GM21723 (cell line): ENCODE results near the gene CDC20.
"Not testable (repeated sequence)": the region's sequence is repeated elsewhere in the genome, so short reads cannot be mapped to it uniquely, and the experiment has no call there.

Experiments used
- ATAC-seq: cut with Tn5 transposase; IDR thresholded peaks from one replicate; pipeline ENCODE4 v1.9.1; 2021; ENCODE audit warnings: mild to moderate bottlenecking, moderate library complexity; ENCODE audit not compliant: unreplicated experiment

CDC20 gene

GRCh38 chr1:43377831-43378230 lies 19.1 kb downstream of the CDC20 start:
- no peak for ATAC-seq

GRCh38 chr1:43379476-43379875 lies 20.7 kb downstream of the CDC20 start:
- ATAC-seq, result no peak

- no peak for ATAC-seq
These were observed 22.8 kb downstream of the CDC20 start for GRCh38 chr1:43381612-43382011.

- ATAC-seq, result no peak
These were observed 23.4 kb downstream of the CDC20 start for GRCh38 chr1:43382027-43382779.

DNA sequence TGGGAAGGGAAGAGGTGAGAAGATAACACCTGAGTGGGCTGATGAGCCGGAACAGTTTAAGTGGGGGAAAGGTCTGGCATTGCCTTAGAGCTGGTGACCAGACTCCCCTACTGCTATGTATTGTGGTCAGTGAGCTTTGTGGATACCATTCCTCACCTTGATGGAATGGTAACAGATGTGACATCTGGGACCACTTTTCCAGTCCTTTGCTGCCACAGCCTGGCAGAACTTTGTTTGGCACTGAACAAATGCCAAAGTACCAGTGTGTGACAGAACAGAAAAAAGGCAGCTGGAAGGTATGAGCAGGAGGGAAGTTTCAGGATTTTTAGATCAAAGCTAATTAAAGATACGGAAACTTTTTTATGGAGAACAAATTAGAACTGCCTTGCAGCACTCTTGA lies 24.7 kb downstream of the CDC20 start:
- ATAC-seq, result no peak

GRCh38 chr1:43386676-43387075 lies 27.9 kb downstream of the CDC20 start:
- ATAC-seq, result no peak

DNA sequence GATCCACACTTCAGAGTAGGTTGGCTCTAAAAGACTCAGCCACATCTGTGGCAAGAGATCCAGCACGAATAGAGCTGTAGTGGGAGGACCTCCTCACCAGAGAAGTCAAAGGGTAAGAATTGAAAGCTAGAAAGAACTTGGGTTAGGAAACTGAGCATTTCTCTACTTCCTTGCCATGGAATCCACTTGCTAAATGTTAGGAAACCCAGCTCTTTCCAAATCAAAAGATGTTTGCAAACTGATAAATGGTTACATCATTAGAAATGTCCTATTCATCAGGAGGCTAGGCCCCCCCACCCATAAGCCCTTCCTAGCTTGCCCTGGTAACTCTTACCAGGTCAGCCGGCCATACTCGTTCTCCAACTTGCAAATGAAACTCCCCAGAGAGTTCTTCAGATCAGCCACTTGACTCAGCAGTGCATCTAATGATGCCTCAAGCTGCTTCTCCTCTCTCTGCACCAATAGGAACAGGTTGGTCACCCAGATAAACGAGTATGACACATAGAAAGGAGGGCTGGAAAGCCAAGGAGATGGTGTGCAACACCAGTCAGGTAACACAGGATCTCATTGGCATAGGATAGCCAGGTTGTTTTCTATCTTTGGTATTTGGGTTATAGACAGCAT lies 29.3 kb downstream of the CDC20 start:
- no peak for ATAC-seq

- ATAC-seq, result no peak
These were observed 29.8 kb downstream of the CDC20 start for GRCh38 chr1:43388613-43389012.

DNA sequence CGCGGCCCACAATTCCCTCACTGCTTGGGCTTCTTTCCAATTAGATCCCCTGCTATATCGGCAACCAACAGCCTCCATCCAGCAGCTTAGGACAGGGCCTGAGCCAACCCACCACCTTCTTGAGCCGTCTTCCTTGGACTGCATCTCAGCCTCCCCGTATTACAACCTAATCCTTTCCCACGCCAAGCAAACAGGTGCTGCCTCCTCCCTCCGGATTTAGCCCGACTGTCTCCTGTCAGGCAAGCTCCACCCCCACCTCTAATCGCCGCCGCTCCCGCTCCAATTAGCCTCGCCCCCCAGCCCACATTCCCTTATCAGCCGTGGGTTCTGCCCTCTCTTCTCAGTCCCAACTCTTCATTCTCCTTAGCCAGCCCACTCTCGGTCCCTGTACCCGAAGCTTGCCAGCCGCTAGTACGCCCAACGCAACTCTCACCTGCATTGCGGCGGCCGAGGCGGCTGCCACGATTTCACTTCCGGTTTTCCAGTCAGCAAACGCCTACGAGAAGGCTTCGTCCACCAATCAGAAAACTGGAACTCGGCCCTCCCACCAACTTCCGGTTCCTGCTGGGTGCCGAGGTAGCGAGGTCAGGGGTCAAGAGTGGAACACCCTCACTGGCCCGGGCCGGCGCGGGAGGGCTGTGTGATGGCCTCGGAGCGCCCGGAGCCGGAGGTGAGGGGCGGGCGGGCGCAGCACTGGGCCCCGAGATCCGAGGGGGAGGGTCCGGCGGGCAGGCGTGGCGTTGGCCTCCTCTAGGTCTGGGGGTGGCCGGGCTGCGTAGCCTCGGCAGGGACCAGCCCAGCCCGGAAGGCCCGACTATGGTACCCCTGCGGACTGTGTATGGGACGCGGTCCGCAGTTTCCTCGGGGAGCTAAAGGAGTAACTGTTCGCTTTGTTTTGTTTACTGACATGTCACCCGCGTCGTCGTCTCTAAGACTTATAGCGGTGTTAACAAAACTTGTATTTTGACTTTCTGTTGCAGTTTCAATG lies 30.8 kb downstream of the CDC20 start, which contains the start of the genes MED8 and SZT2:
Gene MED8 (minus strand): TSS at position 475 of the 988 bp plus-strand sequence. CDS start 36 bp downstream, at position 439.
Gene SZT2 (plus strand): TSS at position 574 of the 988 bp plus-strand sequence. CDS start 70 bp downstream, at position 644.
- ATAC-seq, result peak; percentile 92

- ATAC-seq, result no peak
These were observed 33.9 kb downstream of the CDC20 start for GRCh38 chr1:43392702-43393101.

GRCh38 chr1:43395523-43395922 lies 36.7 kb downstream of the CDC20 start:
- ATAC-seq, result no peak

DNA sequence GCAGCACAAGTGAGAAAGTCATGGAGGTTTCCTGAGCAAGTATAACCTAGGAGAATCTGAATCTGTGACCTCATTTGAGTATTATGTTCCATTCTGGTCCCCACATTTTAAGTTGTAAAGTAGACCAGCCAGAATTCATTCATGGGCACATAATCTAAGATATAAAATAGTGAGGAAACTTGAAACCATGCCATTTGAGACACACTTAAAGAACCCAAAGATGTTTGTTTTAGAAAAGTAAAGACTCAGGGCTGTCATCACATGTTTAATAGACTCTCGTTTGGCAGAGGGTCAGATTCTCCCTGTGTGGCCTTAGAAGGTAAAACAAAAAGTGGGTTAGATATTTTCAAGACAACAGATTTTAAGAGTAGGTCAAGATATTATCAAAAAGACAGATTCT lies 37.3 kb downstream of the CDC20 start:
- no peak for ATAC-seq

DNA sequence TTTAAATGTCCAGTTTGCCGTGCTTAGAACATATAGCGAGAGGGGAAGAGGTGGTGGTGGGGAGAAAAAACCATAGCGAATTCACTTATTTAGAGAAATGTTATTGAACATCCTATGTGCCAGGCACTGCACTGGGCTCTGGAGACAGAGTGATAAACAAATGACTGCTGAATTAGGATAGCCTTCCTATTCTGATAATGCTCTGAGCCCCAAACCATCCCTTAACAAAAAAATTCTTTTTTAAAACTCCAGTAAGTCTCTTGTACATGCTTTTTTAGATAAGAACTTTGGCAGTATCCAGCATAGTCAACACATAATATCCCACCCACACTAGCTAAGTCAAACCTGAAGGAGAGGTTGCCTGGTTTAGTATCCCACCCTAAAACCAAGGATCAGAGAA lies 39.4 kb downstream of the CDC20 start:
- no peak for ATAC-seq

GRCh38 chr1:43400441-43400840 lies 41.7 kb downstream of the CDC20 start:
- ATAC-seq, result not testable (repeated sequence)

DNA sequence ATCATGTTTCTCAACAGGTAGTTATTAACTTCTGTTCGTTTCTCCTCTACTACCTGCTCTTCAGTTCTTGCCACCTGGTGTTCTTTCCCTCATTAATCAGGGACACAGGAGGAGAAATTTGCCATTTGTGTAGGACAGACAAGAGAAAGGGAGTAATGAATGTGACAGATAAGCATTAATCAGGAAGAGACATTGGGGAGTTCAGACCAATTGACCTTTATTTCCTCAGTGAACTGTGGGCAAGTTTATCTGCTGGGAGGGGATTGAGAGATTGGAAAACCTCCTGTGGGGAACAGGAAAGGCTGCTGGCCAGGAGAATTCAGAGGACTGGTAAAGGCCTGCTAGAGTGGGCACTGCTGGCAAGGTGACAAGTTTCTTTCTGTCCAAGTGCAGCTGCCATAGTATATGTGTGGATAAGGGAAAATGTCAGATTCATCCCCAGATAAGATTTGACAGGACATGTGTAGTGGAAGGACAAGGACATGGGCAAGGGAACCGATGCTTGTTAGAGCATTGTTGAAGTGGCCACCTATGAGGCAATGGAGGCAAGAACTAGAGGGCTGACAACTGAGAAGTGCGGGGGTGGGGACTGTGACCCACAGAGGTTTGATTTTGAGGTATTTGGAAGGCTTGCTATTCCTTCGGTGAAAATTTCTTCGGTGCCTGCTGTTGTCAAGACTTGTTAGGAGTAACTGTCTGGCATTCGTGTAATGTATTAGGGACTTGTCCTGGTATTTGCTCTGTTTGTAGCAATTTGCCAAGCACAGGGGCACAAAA lies 43.5 kb downstream of the CDC20 start:
- no peak for ATAC-seq

DNA sequence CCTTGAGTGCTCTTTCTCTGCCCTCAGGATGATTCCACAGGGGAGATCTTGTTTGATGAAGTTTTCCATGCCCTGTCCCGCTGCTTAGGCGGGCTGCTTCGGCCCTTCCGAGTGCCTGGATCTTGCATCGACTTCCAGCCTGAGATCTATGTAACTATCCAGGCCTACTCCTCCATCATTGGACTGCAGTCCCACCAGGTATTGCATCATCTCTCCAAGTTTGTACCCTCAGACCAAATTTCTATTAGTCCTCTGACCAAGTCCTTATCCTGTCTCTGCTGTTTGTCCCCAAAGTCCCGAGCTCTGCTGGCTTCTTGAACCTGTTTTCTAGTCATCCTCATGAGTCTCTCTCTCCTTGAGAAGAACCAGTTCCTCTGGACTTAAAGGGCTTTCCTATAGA lies 45.6 kb downstream of the CDC20 start:
- ATAC-seq, result no peak

DNA sequence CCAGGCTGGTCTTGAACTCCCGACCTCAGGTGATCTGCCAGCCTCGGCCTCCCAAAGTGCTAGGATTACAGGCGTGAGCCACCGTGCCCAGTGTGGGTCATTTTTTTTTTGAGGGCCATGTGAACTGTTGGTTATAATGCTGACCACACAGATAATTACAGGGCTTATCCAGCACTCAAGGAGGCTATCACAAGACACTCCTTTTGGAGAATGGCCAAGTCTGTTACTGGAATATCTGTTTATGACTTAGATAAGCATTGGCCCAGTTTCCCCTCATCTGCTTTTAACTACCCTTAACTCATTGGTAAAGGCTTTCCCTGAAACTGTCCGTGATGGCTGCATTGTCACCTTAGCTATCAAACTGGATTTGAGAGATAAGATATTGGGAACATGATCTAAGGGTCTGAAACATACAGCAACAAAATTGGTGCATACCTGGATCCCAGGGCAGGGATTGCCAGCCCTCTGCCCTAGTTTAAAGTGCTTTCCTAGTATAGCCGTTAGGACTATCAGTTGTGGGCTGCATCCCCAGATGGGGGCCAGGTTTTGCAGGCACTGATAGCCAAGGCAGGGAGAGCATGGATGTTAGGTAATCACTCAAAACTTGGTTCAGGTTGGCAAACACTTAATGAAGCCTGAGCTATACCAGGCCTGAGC lies 46.6 kb downstream of the CDC20 start:
- no peak for ATAC-seq

DNA sequence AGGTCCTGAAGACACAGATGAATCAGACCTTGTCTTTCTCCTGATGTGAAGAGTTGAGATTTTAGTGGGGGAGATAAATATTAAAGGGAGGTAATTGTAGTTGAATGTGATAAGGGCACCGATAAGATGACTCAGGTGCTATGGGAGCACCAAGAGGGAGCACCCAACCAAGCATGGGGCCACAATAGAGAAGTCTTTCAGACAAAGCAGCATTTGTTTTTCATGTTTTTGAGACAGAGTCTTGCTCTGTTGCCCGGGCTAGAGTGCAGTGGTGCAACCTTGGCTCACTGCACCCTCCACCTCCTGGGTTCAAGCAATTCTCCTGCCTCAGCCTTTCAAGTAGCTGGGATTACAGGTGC lies 47.1 kb downstream of the CDC20 start:
- ATAC-seq, result no peak

DNA sequence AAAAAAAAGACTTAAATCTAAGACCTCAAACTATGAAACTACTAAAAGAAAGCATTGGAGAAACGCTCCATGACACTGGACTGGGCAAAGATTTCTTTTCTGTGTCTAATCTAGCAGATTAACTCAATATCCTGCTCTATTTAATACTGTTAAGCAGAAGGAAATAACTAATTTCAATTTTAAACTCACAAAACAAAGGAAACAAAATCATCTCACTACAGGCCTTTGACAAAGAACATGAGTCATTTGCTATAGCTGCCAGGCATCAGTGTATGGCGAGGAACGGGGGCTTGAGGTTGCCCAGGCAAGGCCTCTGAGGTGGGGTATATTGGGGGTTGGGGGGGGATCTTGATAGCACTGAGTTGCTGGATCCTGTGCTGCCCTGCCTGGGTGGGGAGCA lies 51.8 kb downstream of the CDC20 start:
- ATAC-seq, result no peak
